A549 (cell line): ENCODE data around the gene SERINC5.

Source experiments
- CTCF ChIP-seq: fragments of >200 bp; sonication (Bioruptor Twin); formaldehyde crosslinking; IDR thresholded peaks from 3 replicates; pipeline ENCODE4 v1.5.1; 2016
- JUNB ChIP-seq: fragments of >200 bp; sonication (Bioruptor Twin); formaldehyde crosslinking; IDR thresholded peaks from 2 replicates; pipeline ENCODE4 v1.6.1; 2016
- SMC3 ChIP-seq: fragments of >200 bp; sonication (Bioruptor Twin); formaldehyde crosslinking; IDR thresholded peaks from 3 replicates; pipeline ENCODE4 v1.6.1; 2018; ENCODE audit warnings: inconsistent platforms
- ZSCAN20 ChIP-seq: fragments of 250-450 bp; sonication (Bioruptor Pico); IDR thresholded peaks from 2 replicates; pipeline ENCODE4 v1.8.0; 2022; ENCODE audit warnings: mild to moderate bottlenecking, moderate library complexity

- TF ChIP-seq CTCF (no peak), JUNB (no peak), SMC3 (no peak), ZSCAN20 (no peak)
Measured at GRCh38 chr5:80299601-80300000, 43.8 kb upstream of the SERINC5 start.
